Nephron (organoid): ENCODE results near the gene KRT36.

Experiments used
- H3K27ac Mint-ChIP-seq, 3 experiments: 2 replicates each; pipeline ENCODE4 v1.8.0; 2020; ENCODE audit warnings: mixed read lengths in 3 of 3, mild to moderate bottlenecking in 2 of 3, moderate library complexity in 1 of 3
- H3K27me3 Mint-ChIP-seq: 2 replicates; pipeline ENCODE4 v1.8.0; 2021; ENCODE audit warnings: low read depth, mild to moderate bottlenecking, moderate library complexity, mixed read lengths
- H3K36me3 Mint-ChIP-seq: 2 replicates; pipeline ENCODE4 v1.8.0; 2020; ENCODE audit warnings: low read depth, mixed read lengths
- H3K4me1 Mint-ChIP-seq: 2 replicates; pipeline ENCODE4 v1.8.0; 2020; ENCODE audit warnings: mixed read lengths
- H3K4me3 Mint-ChIP-seq, 3 experiments: 2 replicates each; pipeline ENCODE4 v1.8.0; 2020; ENCODE audit warnings: mild to moderate bottlenecking in 3 of 3, mixed read lengths in 3 of 3, moderate library complexity in 2 of 3
- H3K9me3 Mint-ChIP-seq: 2 replicates; pipeline ENCODE4 v1.8.0; 2020; ENCODE audit warnings: mixed read lengths
- TF ChIP-seq, protein P1 (sequence below), 3 experiments: fragments of 200-600 bp; sonication (generic); IDR thresholded peaks; one replicate each; pipeline ENCODE4 v1.5.0; 2021; ENCODE audit warnings: antibody characterized with exemption in 3 of 3; ENCODE audit not compliant: unreplicated experiment in 3 of 3

The KRT36 gene

DNA sequence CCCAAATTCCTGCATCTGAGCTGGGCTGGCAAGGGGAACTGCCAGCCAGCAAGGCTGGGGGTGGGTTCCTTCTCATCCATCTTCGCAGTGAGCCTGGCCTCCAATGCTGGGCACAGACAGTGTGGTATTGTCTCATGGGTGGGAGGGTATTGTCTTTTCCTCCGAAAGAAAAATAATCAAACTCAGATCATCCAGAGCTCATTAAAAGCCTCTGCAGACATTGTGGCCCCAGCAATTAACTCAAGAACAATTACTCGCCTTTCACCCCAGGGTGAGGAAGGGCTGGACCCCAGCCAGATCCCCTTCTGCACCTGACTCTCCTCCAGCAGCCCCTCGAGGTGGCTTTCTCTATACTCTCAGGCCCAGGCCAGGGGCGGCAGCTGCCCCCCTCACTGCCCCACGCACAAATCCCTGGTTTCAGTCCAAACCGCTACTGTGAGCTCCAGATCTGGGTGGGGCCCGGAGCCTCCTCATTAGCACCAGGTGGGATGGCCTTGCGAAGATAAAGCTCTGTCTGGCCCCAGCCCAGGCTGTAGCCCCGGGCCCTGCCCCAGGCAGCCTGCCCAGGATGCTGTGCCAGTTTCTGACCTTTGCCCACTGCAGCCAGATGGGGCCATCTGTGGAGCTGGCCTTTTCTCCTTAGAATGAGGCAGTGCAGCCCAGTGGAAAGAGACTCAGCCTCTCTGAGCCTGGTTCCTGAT is 31.3 kb upstream of the KRT36 start:
- Mint-ChIP-seq H3K27ac (no peak overlapping the region), H3K36me3 (peaks cover 11% of the 10 kb centered on the region), H3K4me1 (peaks cover 22% of the 10 kb centered on the region), H3K9me3 (no peaks in the 10 kb centered on the region), H3K4me3 (no peak overlapping the region), H3K27me3 (peaks cover 47% of the 10 kb centered on the region)
- TF ChIP-seq, protein P1, sequence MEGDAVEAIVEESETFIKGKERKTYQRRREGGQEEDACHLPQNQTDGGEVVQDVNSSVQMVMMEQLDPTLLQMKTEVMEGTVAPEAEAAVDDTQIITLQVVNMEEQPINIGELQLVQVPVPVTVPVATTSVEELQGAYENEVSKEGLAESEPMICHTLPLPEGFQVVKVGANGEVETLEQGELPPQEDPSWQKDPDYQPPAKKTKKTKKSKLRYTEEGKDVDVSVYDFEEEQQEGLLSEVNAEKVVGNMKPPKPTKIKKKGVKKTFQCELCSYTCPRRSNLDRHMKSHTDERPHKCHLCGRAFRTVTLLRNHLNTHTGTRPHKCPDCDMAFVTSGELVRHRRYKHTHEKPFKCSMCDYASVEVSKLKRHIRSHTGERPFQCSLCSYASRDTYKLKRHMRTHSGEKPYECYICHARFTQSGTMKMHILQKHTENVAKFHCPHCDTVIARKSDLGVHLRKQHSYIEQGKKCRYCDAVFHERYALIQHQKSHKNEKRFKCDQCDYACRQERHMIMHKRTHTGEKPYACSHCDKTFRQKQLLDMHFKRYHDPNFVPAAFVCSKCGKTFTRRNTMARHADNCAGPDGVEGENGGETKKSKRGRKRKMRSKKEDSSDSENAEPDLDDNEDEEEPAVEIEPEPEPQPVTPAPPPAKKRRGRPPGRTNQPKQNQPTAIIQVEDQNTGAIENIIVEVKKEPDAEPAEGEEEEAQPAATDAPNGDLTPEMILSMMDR (IDR thresholded peaks at IDR 0.05; ENCODE audit: unreplicated experiment in 3 of 3) = no peak

DNA sequence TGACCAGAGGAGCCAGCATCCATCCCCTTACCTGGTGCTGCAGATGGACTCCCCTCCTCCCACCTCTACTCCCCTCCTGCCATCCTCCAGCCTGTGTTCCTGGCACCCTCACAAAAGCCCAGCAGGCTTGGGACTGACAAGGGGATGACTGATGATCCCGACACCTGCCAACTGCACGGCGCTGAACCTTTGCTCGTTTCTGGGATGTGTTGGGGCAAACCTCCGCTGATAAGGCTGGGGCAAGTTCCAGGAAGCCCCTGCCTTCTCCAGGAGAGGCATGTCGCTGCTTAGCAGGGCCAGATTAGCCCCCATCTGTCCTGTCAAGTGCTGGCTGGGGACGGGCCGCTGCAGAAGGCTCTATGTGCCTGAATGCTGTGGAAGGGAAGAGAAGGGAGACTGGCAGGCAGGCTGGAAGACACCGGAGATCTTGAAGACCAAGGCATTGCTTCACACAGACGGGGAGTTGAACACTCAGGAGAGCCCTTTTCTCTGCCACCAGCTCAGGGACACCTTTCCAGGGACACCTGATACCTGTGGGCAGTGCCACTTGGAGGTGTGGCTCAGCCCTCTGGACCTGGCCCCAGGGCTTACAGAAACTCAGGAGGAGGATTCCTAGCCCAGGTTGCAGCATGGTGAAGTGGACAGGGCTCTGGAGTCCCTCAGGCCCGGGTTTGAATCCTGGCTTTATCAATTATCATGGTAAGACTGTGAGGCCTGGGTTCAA is 30.0 kb upstream of the KRT36 start:
- Mint-ChIP-seq H3K27ac (no peak overlapping the region), H3K9me3 (no peaks in the 10 kb centered on the region), H3K27me3 (peaks cover 40% of the 10 kb centered on the region), H3K4me1 (peaks cover 22% of the 10 kb centered on the region), H3K4me3 (no peak overlapping the region), H3K36me3 (peaks cover 7% of the 10 kb centered on the region)
- TF ChIP-seq, protein P1 (IDR thresholded peaks at IDR 0.05; ENCODE audit: unreplicated experiment in 3 of 3) = no peak

DNA sequence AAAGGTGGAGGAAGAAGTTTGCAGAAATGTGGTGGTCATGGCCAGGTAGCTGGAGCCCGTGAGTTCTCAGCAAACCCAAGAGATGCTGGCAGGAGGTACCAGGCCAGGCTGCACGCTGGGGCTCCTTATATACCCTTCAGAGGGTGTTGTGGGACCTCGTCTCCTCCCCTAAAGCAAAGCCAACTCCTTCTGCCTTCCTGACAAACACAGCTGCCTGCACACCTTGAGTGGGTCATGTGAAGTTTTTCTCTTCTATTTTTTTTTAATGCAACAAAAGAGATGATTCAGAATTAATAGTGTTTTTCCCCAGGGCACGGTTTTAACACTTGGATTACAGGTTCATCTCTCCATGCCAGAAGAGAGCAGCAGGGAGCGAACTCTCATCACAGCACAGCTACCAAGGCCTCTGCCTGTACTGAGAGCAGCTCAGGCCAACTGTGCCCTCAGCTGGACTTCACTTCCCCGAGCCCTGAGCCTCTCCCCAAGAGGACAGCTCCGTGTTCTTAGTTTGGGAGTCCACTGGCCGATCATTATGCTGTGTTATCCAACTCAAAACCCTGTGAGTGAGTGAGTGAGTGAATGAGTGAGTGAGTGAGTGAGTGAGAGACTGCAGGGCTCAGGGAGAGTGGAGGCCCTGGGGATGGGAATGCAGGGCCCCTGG is 29.2 kb upstream of the KRT36 start, which contains the start of gene KRT15:
Gene KRT15 (minus strand): TSS at position 102 of the 661 bp plus-strand sequence. CDS start 63 bp downstream, at position 39.
- peaks cover 40% of the 10 kb centered on the region for H3K27me3 Mint-ChIP-seq
- TF ChIP-seq, protein P1 (IDR thresholded peaks at IDR 0.05; ENCODE audit: unreplicated experiment in 3 of 3) = no peak
- peaks cover 22% of the 10 kb centered on the region for H3K4me1 Mint-ChIP-seq
- no peaks in the 10 kb centered on the region for H3K9me3 Mint-ChIP-seq
- no peak within 1 kb of the TSS for H3K27ac Mint-ChIP-seq
- H3K4me3 Mint-ChIP-seq = no peak within 1 kb of the TSS
- H3K36me3 Mint-ChIP-seq = peaks cover 7% of the 10 kb centered on the region

DNA sequence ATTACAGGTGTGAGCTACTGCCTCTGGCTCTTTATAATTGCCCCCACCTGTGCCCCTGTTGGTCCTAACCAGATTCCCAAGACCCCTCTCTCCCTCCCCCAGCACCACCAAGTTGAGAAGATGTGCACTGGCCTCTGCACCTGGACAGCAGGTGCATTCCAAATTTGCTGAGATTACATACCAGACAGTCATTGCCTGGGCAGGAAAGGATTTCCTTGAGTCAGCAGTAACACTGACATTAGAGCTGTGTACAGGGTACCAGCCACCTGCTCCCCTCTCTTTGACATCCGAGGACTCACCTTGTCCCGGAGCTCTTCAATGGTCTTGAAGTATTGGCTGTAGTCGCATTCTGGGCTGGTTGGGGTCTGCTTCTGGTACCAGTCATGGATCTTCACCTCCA is 28.3 kb upstream of the KRT36 start:
- Mint-ChIP-seq H3K27me3 (peaks cover 31% of the 10 kb centered on the region), H3K27ac (no peak overlapping the region), H3K4me3 (no peak overlapping the region), H3K4me1 (peaks cover 14% of the 10 kb centered on the region), H3K9me3 (no peaks in the 10 kb centered on the region), H3K36me3 (no peaks in the 10 kb centered on the region)
- TF ChIP-seq, protein P1 (IDR thresholded peaks at IDR 0.05; ENCODE audit: unreplicated experiment in 3 of 3) = no peak

DNA sequence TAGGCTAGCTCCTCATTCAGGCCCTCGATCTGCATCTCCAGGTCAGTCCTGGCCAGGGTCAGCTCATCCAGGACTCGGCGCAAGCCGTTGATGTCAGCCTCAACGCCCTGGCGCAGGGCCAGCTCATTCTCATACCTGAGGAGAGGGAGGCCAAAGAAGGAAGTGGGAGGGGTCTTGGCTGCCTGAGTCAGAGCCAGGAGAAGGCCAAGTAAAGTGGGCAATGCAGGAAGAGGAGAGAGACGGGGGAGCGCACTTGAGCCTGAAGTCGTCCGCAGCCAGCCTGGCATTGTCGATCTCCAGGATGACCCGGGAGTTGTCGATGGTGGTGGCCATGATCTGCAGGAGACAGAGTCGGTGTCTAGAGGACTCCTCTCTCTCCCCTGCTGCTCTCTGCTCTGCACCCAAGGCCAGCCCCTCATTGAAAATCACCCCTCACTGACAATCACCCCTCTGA is 27.1 kb upstream of the KRT36 start:
- Mint-ChIP-seq H3K27me3 (peaks cover 31% of the 10 kb centered on the region), H3K36me3 (no peaks in the 10 kb centered on the region), H3K27ac (no peak overlapping the region), H3K4me1 (peaks cover 13% of the 10 kb centered on the region), H3K4me3 (no peak overlapping the region), H3K9me3 (no peaks in the 10 kb centered on the region)
- TF ChIP-seq, protein P1 (IDR thresholded peaks at IDR 0.05; ENCODE audit: unreplicated experiment in 3 of 3) = no peak
